K562 (cell line): Measurements from ENCODE around the gene ATP9B. TPM values are rescaled to one million over a fixed set of nuclear protein-coding genes. Genes with fewer than 3 reads are reported as not detected.

Source experiments
- ATAC-seq: fragments of 200-7000 bp; cut with Tn5 transposase; 3 replicates; pipeline ENCODE4 v1.9.1; 2020; ENCODE audit warnings: moderate library complexity
- BruUV-seq: library from RNA; stranded (reverse); fragments of 400-500 nt; replicated peaks from 2 replicates; lab custom pipeline; 2021; lab: Mats Ljungman, UMichigan
- CTCF ChIA-PET: fragments of 300-600 bp; formaldehyde crosslinking; extraction: SDS; loops from one replicate; lab custom pipeline; 2021; ENCODE audit warnings: low intra/inter-chr PET ratio; lab: Yijun Ruan, JAX
- POLR2A ChIA-PET: fragments of 300-600, 350-650 bp; sonication (Branson Sonifier 250); formaldehyde crosslinking; extraction: SDS; loops from one replicate; lab custom pipeline; 2021; ENCODE audit warnings: antibody characterized with exemption, inconsistent platforms; lab: Yijun Ruan, JAX
- DNase-seq, 4 experiments: peaks; one replicate each; pipeline versions ENCODE4 v3.0.0 to v3.0.0-alpha.2; 2011 to 2018; ENCODE audit warnings: low spot score in 3 of 4, mixed read lengths in 3 of 4; ENCODE audit errors: extremely low read depth in 1 of 4
- FAIRE-seq: peaks from 2 replicates; lab custom pipeline; 2011; peaks lifted over from hg19 to GRCh38; lab: Jason Lieb, UNC
- H2AFZ ChIP-seq: 2 replicates; pipeline ENCODE4 v1.6.0; 2011; ENCODE audit warnings: low read depth, low read length, control low read depth, inconsistent platforms
- H3K27ac ChIP-seq: fragments of 200-600 bp; 3 replicates; pipeline ENCODE4 v1.8.0; 2011; ENCODE audit warnings: low read depth, mild to moderate bottlenecking, control low read depth, inconsistent platforms, low read length, moderate library complexity, mixed read lengths; ENCODE audit errors: extremely low read depth
- H3K27me3 ChIP-seq, 2 experiments: fragments of 300-600 bp in 1 of 2; 2 replicates in 1 of 2; 3 replicates in 1 of 2; pipeline versions ENCODE4 v1.6.0 to v1.8.0; 2011; ENCODE audit warnings: inconsistent platforms in 2 of 2, low read length in 2 of 2, mild to moderate bottlenecking in 1 of 2, mixed read lengths in 1 of 2, moderate library complexity in 1 of 2; ENCODE audit not compliant: control insufficient read depth in 2 of 2, insufficient read depth in 2 of 2
- H3K36me3 ChIP-seq: fragments of 300-600 bp; 3 replicates; pipeline ENCODE4 v1.8.0; 2011; ENCODE audit warnings: mild to moderate bottlenecking, low read length, inconsistent platforms; ENCODE audit not compliant: control insufficient read depth, insufficient read depth
- H3K4me1 ChIP-seq, 2 experiments: fragments of 200-600 bp in 1 of 2; replicated peaks in 1 of 2; 2 replicates in 1 of 2; 3 replicates in 1 of 2; pipeline versions ENCODE4 v1.5.1 to v1.8.0; 2011; ENCODE audit warnings: inconsistent platforms in 2 of 2, low read length in 2 of 2, mild to moderate bottlenecking in 1 of 2, mixed read lengths in 1 of 2, moderate library complexity in 1 of 2; ENCODE audit not compliant: control insufficient read depth in 2 of 2, insufficient read depth in 2 of 2
- H3K4me2 ChIP-seq: 2 replicates; pipeline ENCODE4 v1.6.1; 2011; ENCODE audit warnings: low read length, control low read depth, inconsistent platforms, mixed read lengths; ENCODE audit not compliant: insufficient read depth
- H3K4me3 ChIP-seq: fragments of 200-600 bp; sonication (generic), shearing (Covaris generic); 2 replicates; pipeline ENCODE4 v1.5.1; 2016; ENCODE audit warnings: control low read depth, inconsistent platforms
- H3K79me2 ChIP-seq: fragments of 200-600 bp; 3 replicates; pipeline ENCODE4 v1.8.0; 2011; ENCODE audit warnings: low read length, inconsistent platforms; ENCODE audit not compliant: control insufficient read depth, insufficient read depth
- H3K9ac ChIP-seq, 2 experiments: 2 replicates each; pipeline versions ENCODE4 v1.6.0 to v1.6.1; 2011; ENCODE audit warnings: low read depth in 2 of 2, low read length in 2 of 2, control low read depth in 1 of 2, inconsistent platforms in 1 of 2, mild to moderate bottlenecking in 1 of 2, mixed read lengths in 1 of 2; ENCODE audit not compliant: insufficient read depth in 1 of 2
- H3K9me1 ChIP-seq: one replicate; pipeline ENCODE4 v1.6.0; 2011; ENCODE audit warnings: inconsistent platforms, mild to moderate bottlenecking, low read length, moderate library complexity; ENCODE audit not compliant: control insufficient read depth, insufficient read depth
- H3K9me3 ChIP-seq: replicated peaks from 2 replicates; pipeline ENCODE4 v1.5.1; 2011; ENCODE audit warnings: low read depth, low read length, inconsistent platforms; ENCODE audit not compliant: control insufficient read depth, insufficient read depth
- H4K20me1 ChIP-seq: replicated peaks from 2 replicates; pipeline ENCODE4 v1.6.1; 2011; ENCODE audit warnings: low read length, inconsistent platforms, mixed read lengths; ENCODE audit not compliant: control insufficient read depth, insufficient read depth
- ELF2 ChIP-seq: fragments of 250-450 bp; sonication (Bioruptor Pico); IDR thresholded peaks from 2 replicates; pipeline ENCODE4 v1.5.0; 2021; ENCODE audit warnings: mild to moderate bottlenecking
- ESRRA ChIP-seq: fragments of 450-650 bp; IDR thresholded peaks from 2 replicates; pipeline ENCODE4 v1.6.1; 2014; ENCODE audit warnings: low read depth, mild to moderate bottlenecking, moderate library complexity, borderline replicate concordance
- HLTF ChIP-seq: fragments of 450-650 bp; IDR thresholded peaks from 2 replicates; pipeline ENCODE4 v1.6.1; 2016
- IRF1 ChIP-seq: sonication (generic); formaldehyde crosslinking; IDR thresholded peaks from 2 replicates; pipeline ENCODE4 v1.8.0; 2022; ENCODE audit warnings: missing genetic modification reagents, mild to moderate bottlenecking, borderline replicate concordance
- NUFIP1 ChIP-seq: fragments of 450-650 bp; IDR thresholded peaks from 2 replicates; pipeline ENCODE4 v1.6.1; 2018; ENCODE audit not compliant: partially characterized antibody
- RBM17 ChIP-seq: fragments of 200-400 bp; formaldehyde crosslinking; IDR thresholded peaks from 2 replicates; pipeline ENCODE4 v1.6.1; 2017; ENCODE audit warnings: low read depth, mild to moderate bottlenecking, low read length, borderline replicate concordance
- SMARCB1 ChIP-seq: IDR thresholded peaks from 2 replicates; pipeline ENCODE4 v1.6.1; 2011; ENCODE audit warnings: improper control_type of control experiment, low read depth; ENCODE audit not compliant: insufficient read length
- TOE1 ChIP-seq, 2 experiments: fragments of 450-650 bp in 1 of 2; sonication (generic) in 1 of 2; formaldehyde crosslinking in 1 of 2; IDR thresholded peaks; 2 replicates each; pipeline versions ENCODE4 v1.7.1 to v1.8.0; 2016 to 2022; ENCODE audit warnings: borderline replicate concordance in 2 of 2, mild to moderate bottlenecking in 2 of 2, antibody characterized with exemption in 1 of 2, inconsistent platforms in 1 of 2, low read depth in 1 of 2, missing genetic modification reagents in 1 of 2, moderate library complexity in 1 of 2
- WGBS: fragments of 100-300 bp; shearing (Covaris generic); methylation state at CpG from one replicate; pipeline ENCODE4 v1.1.6; 2016; ENCODE audit warnings: low coverage, mixed read lengths; ENCODE audit not compliant: insufficient coverage; ENCODE audit errors: missing lambda C conversion rate; 5-methylcytosine and 5-hydroxymethylcytosine counted together
- in situ Hi-C: fragments of 300-500 bp; cut with MboI; formaldehyde crosslinking; loops from 4 replicates; pipeline ENCODE4 v1.15.0; 2018; ENCODE audit warnings: inconsistent platforms, mixed read lengths
- intact Hi-C: fragments of 100-400 bp; cut with micrococcal nuclease; formaldehyde crosslinking; loops from 2 replicates; pipeline ENCODE4 v1.14.2; 2022
- polyA plus RNA-seq, 8 experiments: library from polyadenylated mRNA; depleted of rRNA in 4 of 8; stranded (reverse) in 5 of 8; unstranded in 3 of 8; fragments of >200 nt; fragmentation: Nextera tagmentation in 2 of 8; fragmentation: Illumina TruSeq in 1 of 8; extraction: Ambion mirVana in 2 of 8; extraction: Trizol in 1 of 8; gene quantifications; 2 replicates each; pipeline versions ENCODE4 v1.2.1 to v1.2.3, GENCODE V29; 2011 to 2014; ENCODE audit warnings: inconsistent platforms in 1 of 8, missing spikeins in 1 of 8
- total RNA-seq, 7 experiments: library from RNA; depleted of rRNA in 6 of 7; stranded (reverse); fragments of >200 nt in 6 of 7; fragmentation: Illumina TruSeq in 2 of 7; extraction: Trizol in 2 of 7; gene quantifications; 2 replicates each; pipeline versions ENCODE4 v1.2.1 to v1.2.3, GENCODE V29; 2011 to 2021; ENCODE audit warnings: low replicate concordance in 1 of 7
- TF ChIP-seq, protein P1 (sequence below): fragments of 250-450 bp; sonication (Bioruptor Pico); IDR thresholded peaks from 2 replicates; pipeline ENCODE4 v1.4.0; 2020; ENCODE audit warnings: mild to moderate bottlenecking, moderate library complexity, borderline replicate concordance
- TF ChIP-seq, protein P2 (sequence below): sonication (generic); formaldehyde crosslinking; IDR thresholded peaks from 2 replicates; pipeline ENCODE4 v1.9.0; 2022; ENCODE audit warnings: mild to moderate bottlenecking, missing genetic modification reagents

ATP9B gene
- total and polyA plus RNA-seq, 9 of the 15 experiments (the other 6 are each of a cell fraction or from before 2014, with no cell fraction given) = 0.66 to 13.2 (median 7.9) TPM

DNA sequence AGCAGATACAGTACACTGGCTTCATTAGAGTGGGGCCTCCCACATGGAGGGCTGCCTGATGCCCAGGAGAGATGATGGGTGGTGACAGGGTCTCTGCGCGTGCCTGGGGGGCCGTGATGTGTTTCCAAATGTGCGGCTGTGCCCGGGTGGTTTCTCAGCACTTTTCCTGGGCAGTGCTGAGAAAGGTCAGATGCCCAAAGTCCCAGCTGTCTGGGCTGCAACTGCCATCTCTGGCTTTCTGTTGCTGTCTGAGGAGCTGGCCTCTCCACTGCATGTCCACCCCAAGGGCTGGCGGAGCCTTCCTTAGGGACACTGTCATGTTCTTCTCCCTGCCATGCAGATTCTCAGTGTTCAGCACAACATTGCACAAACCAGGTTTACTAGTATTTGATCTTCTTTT lies 263.9 kb downstream of the ATP9B start:
- H4K20me1 ChIP-seq = no peaks in the 10 kb centered on the region
- ChIA-PET CTCF (no interaction called here), POLR2A (interaction anchor here (1.2 kb wide), 1 partner anchor 10 kb away, joined by 4 read pairs; no protein-coding TSS in a partner anchor)
- no peak overlapping the region for H3K27ac ChIP-seq
- no peaks in the 10 kb centered on the region for H3K79me2 ChIP-seq
- no peaks in the 10 kb centered on the region for H3K9me1 ChIP-seq
- no peak for ATAC-seq
- no peak for FAIRE-seq
- no peak overlapping the region for H2AFZ ChIP-seq
- DNase-seq = no peak
- H3K4me2 ChIP-seq = no peak overlapping the region
- no peaks in the 10 kb centered on the region for H3K4me1 ChIP-seq
- TF ChIP-seq RBM17 (no peak), IRF1 (CRISPR knock-in tag) (no peak)
- 92% methylated on average over 6 of the region's 6 CpGs for WGBS
- no TSS peak for BruUV-seq
- intact Hi-C loops (no loop called here), in situ Hi-C loops (no loop called here)
- no peaks in the 10 kb centered on the region for H3K27me3 ChIP-seq
- H3K9me3 ChIP-seq = no peaks in the 10 kb centered on the region
- 0 out of 3 replicates have a peak, but pooled peaks cover 8% of the 10 kb centered on the region for H3K36me3 ChIP-seq
- no peak overlapping the region for H3K9ac ChIP-seq
- H3K4me3 ChIP-seq = no peak overlapping the region

- no peaks in the 10 kb centered on the region for H3K27me3 ChIP-seq
- H3K4me1 ChIP-seq = no peaks in the 10 kb centered on the region
- FAIRE-seq = no peak
- no TSS peak for BruUV-seq
- no peaks in the 10 kb centered on the region for H3K79me2 ChIP-seq
- no peak for DNase-seq
- in situ Hi-C loops (no loop called here), intact Hi-C loops (loop anchor here (2.0 kb wide), 1 partner anchor 76 kb away; no protein-coding TSS in a partner anchor)
- WGBS = 69% methylated on average over 14 of the region's 29 CpGs
- peaks cover 7% of the 10 kb centered on the region; the same call in 1 of the 3 replicates for H3K36me3 ChIP-seq
- ChIA-PET CTCF (no interaction called here), POLR2A (no interaction called here)
- H4K20me1 ChIP-seq = no peaks in the 10 kb centered on the region
- H2AFZ ChIP-seq = no peak overlapping the region
- no peak for ATAC-seq
- no peaks in the 10 kb centered on the region for H3K9me3 ChIP-seq
- no peak overlapping the region for H3K27ac ChIP-seq
- H3K4me3 ChIP-seq = no peak overlapping the region
- no peaks in the 10 kb centered on the region for H3K9me1 ChIP-seq
- no peak overlapping the region for H3K9ac ChIP-seq
- H3K4me2 ChIP-seq = no peak overlapping the region
- TF ChIP-seq SMARCB1 = no peak
- no peak for TF ChIP-seq HLTF
- no peak for TF ChIP-seq TOE1 (IDR thresholded peaks at IDR 0.05; ENCODE audit: borderline replicate concordance)
- TF ChIP-seq TOE1 (CRISPR knock-in tag; IDR thresholded peaks at IDR 0.05; ENCODE audit: borderline replicate concordance, low read depth) = no peak
- TF ChIP-seq ESRRA = no peak
- TF ChIP-seq NUFIP1 = no peak
- TF ChIP-seq, protein P1, sequence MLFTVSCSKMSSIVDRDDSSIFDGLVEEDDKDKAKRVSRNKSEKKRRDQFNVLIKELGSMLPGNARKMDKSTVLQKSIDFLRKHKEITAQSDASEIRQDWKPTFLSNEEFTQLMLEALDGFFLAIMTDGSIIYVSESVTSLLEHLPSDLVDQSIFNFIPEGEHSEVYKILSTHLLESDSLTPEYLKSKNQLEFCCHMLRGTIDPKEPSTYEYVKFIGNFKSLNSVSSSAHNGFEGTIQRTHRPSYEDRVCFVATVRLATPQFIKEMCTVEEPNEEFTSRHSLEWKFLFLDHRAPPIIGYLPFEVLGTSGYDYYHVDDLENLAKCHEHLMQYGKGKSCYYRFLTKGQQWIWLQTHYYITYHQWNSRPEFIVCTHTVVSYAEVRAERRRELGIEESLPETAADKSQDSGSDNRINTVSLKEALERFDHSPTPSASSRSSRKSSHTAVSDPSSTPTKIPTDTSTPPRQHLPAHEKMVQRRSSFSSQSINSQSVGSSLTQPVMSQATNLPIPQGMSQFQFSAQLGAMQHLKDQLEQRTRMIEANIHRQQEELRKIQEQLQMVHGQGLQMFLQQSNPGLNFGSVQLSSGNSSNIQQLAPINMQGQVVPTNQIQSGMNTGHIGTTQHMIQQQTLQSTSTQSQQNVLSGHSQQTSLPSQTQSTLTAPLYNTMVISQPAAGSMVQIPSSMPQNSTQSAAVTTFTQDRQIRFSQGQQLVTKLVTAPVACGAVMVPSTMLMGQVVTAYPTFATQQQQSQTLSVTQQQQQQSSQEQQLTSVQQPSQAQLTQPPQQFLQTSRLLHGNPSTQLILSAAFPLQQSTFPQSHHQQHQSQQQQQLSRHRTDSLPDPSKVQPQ (CRISPR knock-in tag) = no peak
- TF ChIP-seq, protein P2, sequence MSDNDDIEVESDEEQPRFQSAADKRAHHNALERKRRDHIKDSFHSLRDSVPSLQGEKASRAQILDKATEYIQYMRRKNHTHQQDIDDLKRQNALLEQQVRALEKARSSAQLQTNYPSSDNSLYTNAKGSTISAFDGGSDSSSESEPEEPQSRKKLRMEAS (CRISPR knock-in tag) = no peak
- no peak for TF ChIP-seq ELF2 (CRISPR knock-in tag)
Observed at GRCh38 chr18:79334496-79335233, 265.5 kb downstream of the ATP9B start.
